MM.1S (cell line): ENCODE results near the gene COBL.

Source experiments
- CTCF ChIP-seq: fragments of 300-600 bp; sonication (generic); IDR thresholded peaks from 2 replicates; pipeline ENCODE4 v1.5.1; 2016; ENCODE audit warnings: antibody characterized with exemption, low read length, mixed read lengths
- EZH2 ChIP-seq: fragments of 300-600 bp; sonication (generic); optimal IDR thresholded peaks from 2 replicates; pipeline ENCODE3; 2017; ENCODE audit warnings: low read depth, mild to moderate bottlenecking, antibody characterized with exemption, low read length, mixed read lengths
- EZH2phosphoT487 ChIP-seq: fragments of 300-600 bp; sonication (generic); IDR thresholded peaks from 2 replicates; pipeline ENCODE4 v1.6.1; 2018; ENCODE audit warnings: antibody characterized with exemption, low read length

- TF ChIP-seq CTCF (no peak), EZH2phosphoT487 (no peak), EZH2 (no peak)
Measured at GRCh38 chr7:51220226-51220625, 96.4 kb downstream of the COBL start.
